ENCODE results near the gene ABLIM2.

ABLIM2 gene

DNA sequence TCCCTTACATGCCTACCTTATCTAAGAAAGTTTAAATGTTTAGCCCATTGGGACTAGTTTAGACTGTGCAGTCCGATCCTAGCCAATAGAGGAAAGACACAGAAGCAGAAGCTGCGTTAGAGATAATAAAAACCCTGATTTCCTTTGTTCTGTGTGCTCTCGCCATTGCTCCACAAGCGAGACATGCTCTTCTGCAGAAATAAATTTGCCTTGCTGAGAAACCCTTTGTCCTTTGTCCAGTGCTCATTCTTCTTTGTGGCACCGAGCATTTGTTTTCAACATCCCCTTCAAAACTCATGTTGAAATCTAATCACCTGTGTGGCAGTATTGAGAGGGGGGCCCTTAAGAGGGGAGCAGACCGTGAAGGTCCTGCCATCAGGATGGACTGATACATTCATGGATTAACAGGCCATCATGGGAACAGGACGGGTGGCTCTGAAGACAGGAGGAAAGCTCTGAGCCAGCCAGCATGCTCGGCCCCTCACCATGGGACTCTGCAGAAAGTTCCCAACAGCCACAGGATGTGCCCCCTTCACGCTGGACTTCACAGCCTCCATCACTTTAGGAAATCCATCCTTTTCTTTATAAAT lies 94.5 kb downstream of the ABLIM2 start:
- DNase-seq: no peak

GRCh38 chr4:8061573-8061972 lies 97.0 kb downstream of the ABLIM2 start:
- no peak for DNase-seq

GRCh38 chr4:8061145-8061544 lies 97.5 kb downstream of the ABLIM2 start:
- DNase-seq: no peak

DNA sequence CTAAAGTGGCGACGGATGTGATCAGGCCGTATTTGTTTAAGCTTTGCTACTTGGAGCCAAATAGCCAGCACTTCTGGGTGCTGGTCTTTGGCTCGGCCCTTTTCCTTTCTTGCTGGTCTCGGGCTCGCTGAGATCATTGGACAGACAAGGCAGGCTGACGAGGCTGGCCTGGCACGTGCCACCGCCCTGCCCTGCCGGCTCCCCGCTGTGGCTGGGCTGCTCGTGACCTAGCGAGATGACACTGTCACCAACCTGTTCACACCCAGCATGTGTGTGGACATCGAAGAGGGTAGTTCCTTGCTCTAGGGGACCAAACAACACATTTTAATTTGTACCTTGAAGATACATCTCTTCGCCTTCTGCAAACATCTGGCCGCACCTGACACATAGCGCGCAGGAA lies 98.0 kb downstream of the ABLIM2 start:
- DNase-seq: no peak

- no peak for DNase-seq
Measured at GRCh38 chr4:8058031-8058479, 100.6 kb downstream of the ABLIM2 start.

- DNase-seq: no peak
Measured at GRCh38 chr4:8055206-8055605, 103.4 kb downstream of the ABLIM2 start.

DNA sequence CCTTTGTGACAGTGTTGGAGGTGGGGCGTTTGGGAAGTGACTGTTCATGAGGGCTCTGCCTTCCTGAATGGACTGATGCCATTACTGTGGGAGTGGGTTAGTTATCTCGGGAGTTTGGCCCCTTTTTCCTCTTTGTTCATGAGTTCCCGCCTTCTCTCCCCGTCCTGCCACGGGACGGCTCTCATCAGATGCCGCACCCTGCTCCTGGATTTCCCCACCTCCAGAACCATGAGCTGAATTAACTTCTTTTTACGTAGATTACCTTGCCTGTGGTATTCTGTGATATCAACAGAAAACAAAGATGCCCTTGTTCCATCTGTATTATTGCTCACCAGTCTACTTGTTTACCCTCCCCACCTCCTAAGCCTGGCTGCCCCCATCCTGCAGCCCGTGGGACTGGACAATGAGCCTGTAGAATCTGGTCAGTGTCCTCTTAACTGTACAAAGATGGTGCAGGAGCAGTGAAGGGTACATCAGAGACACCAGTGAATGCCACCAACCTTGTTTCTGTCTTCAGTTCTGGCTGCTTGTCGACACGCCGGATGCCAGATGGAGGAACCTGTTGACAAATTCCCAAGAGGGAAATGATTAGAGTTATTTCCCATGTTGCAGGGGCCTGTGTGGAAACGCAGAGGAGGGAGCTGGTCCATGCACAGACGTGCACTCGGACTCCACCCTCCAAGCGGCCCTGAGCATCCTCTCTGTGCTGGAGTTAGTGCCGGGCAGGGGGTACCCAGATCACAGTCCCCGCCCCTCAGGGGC lies 104.7 kb downstream of the ABLIM2 start:
- no peak for DNase-seq

- no peak for DNase-seq
Measured at GRCh38 chr4:8052160-8052691, 106.4 kb downstream of the ABLIM2 start.

DNA sequence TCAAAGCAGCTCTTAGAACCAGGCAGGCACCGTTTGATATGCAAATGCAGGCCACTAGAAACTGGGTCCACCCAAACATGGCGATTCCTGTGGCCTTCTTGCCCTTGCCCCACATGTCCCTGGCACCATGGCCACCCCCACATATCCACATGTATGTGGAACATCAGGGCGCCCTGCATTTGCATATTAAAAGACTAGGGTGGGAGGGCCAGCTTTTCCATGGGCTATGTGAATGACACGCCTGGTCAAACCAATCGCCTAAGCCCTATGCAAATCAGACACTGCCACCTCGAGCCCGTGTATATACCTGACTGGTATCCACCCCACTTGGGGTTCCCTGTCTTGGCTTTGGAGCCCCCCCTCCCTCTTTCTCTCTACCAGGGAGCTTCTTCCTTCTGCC lies 107.0 kb downstream of the ABLIM2 start:
- DNase-seq: no peak

- no peak for DNase-seq
Measured at GRCh38 chr4:8050555-8051206, 107.9 kb downstream of the ABLIM2 start.

- no peak for DNase-seq
Measured at GRCh38 chr4:8050180-8050554, 108.4 kb downstream of the ABLIM2 start.

GRCh38 chr4:8048856-8049676 lies 109.5 kb downstream of the ABLIM2 start:
- DNase-seq: no peak

- no peak for DNase-seq
Measured at GRCh38 chr4:8047837-8048678, 110.6 kb downstream of the ABLIM2 start.

DNA sequence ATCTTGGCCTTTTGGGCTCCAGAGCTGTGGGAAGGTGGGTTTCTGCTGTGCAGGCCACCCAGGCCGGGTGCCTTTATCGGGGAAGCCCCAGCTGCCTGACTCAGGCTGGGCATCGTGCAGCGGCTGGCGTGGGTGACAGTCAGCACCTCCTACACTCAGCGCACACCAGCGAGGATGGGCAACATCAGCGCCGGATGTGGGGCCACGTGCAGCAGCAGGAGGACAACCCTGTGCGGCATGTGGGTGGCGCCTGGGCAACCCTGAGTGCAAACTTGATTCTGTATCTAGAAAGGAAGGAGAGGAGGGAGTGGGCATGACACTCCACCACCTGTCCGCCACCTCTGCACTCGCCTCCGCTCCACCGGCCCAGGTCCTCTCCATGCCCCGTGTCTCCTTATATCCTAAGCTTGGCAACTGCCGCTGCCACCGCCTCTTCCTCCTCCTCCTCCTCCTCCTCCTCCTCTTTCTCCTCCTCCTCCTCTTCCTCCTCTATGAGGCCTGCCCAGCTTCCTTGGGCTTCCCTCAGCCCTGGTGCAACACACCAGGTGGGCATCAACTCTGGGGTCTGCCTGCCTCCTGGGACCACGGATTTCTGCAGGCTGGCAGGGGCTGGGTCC lies 111.6 kb downstream of the ABLIM2 start:
- DNase-seq: no peak

DNA sequence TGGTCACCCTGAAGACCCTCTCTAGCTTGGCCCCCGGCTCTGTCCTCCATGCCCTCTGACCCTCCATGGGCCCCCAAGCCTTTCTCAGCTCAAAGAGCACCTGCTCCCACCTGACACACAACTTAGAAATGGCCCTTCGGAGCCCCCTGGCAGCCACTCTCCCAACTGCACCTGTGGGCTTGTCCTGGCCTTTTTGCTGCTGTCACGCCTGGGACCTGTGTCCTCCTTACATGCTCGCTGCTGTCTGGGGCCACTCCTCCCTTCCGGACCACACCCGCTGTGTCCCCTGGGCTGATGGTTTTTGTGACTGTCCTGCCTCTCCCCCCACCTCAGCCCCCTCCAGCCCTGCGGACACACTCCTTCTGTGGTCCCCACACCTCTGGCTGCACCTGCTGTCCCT lies 112.7 kb downstream of the ABLIM2 start:
- no peak for DNase-seq

GRCh38 chr4:8044699-8045098 lies 113.9 kb downstream of the ABLIM2 start:
- no peak for DNase-seq

- DNase-seq: no peak
Measured at GRCh38 chr4:8044244-8044643, 114.4 kb downstream of the ABLIM2 start.

- DNase-seq: no peak
Measured at GRCh38 chr4:8043596-8043995, 115.0 kb downstream of the ABLIM2 start.

DNA sequence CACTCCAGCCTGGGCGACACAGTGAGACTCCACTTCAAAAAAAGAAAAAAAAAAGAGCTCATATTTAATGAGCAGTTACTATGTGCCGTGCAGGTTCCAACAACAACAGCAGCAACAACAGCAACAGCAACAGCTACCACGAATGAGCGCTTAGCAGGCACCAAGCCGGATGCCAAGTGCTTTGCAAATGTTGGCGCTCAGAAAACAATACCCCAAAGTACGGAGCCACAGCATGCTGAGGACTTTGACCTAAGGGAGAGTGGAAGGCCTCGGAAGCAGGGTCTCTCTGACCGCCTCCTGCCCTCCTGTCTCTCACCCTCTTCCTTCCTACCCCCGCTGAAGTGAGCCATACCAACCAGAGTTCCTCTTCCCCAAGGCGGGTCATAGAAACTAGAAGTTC lies 116.7 kb downstream of the ABLIM2 start:
- no peak for DNase-seq

- no peak for DNase-seq
Measured at GRCh38 chr4:8041172-8041571, 117.4 kb downstream of the ABLIM2 start.

DNA sequence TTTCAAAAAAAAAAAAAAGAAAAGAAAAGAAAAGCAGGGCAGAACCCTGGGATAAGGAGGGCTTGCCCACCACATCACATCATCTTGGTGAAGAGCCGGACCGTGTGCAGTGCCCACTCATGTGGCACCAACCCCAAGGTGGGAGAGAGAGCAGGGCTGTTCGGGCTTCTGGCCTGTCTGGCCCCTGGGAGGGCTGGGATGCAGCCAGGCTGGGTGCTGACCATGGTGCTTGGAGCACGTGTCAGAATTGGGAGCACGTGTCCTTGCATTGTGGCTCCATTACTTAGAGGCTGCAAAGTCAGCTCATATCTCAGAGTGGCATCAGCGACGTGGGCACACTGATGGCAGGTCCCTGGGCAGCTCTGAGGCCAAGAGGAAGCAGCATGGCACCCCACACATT lies 118.0 kb downstream of the ABLIM2 start:
- DNase-seq: no peak

GRCh38 chr4:8039853-8040252 lies 118.8 kb downstream of the ABLIM2 start:
- no peak for DNase-seq

All from stimulated activated CD4-positive, alpha-beta T cell treated with anti-CD3 and anti-CD28 coated beads, Interleukin-1b, Interleukin-23, amount 100 ng/mL, for 48 hours (primary cell).